ENCODE data around the gene EFNA2.
A peak's percentile ranks its signal among the peaks of the same experiment; 100 is the strongest.

Gene EFNA2

DNA sequence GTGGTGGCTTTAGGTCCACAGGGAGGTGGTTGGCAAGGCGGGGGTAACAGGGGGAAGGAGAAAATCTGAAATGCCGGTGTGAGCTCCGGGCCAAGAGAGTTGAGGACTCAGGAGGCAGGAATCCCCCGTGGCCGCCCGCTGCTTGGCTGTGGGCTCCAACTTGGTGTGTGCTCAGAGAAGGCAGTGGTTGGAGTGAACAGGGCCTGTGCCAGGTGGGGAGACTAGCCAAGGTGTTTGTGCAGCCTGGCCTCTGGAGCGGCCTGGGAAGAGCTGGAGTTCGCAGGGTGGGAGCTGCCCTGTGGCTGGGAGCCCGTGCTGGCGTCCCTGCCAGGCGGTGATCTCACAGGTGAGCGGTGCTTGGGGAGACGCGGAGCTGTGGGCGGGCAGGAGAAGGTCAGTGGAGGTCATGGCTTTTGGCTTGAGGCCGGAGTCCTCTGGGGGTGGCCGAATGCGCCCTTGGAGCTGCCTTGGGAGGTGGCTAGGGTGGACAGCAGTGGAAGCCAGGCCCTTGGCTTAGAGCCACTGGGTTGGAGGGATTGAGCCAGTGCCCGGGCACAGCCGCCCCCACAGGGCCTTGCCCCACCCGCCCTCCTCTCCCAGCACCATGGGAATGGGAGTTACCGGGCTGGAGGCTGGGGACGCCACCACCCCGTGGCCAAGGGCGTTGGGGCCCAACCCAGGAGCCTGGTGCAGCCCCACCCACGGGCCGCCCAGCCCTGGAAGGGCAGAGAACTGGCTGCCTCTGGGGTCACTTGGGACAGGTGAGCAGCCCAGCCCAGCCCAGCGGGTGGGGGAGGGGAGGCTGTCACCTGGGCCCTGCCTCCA lies 23.7 kb upstream of the EFNA2 start:
- no peaks in the 10 kb centered on the region; the same call in 1 of the 2 replicates for H3K36me3 ChIP-seq (ENCODE audit: insufficient read depth, low read length)
- peaks cover 22% of the 10 kb centered on the region for H3K4me1 ChIP-seq (ENCODE audit: insufficient read depth, low read length)
- H3K9ac ChIP-seq (ENCODE audit: low read depth, low read length), result peak overlapping the region; percentile 70
- H3K9me3 ChIP-seq (ENCODE audit: control insufficient read depth, insufficient read depth, low read length), result no peaks in the 10 kb centered on the region

DNA sequence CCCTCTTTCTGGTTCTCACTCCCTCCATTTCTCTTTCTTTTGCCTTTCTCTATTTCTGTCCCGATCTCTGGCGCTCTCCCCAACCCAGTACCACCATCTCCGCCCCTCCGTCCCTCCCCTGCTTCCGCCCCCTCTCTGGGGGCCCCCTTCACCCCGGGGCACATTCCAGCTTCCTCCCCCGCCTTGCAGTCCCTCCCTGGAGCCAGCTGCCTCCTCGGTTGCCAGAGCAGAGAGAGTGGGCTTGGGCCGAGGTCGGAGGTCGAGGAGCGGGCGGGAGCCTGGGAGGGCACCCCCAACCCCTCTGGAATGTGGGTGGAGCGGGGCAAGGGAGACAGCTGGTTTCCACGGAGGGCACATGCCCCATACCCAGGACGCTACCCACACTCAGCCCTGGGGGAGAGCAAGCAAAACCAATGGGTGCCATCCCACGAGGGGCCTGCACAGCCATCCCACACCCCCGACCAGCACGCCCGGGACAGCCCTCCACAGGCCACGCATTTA lies 23.0 kb upstream of the EFNA2 start:
- Histone ChIP-seq H3K4me1 (ENCODE audit: insufficient read depth, low read length) (peaks cover 22% of the 10 kb centered on the region), H3K36me3 (ENCODE audit: insufficient read depth, low read length) (no peaks in the 10 kb centered on the region; the same call in 1 of the 2 replicates), H3K9ac (ENCODE audit: low read depth, low read length) (peak overlapping the region; percentile 70), H3K9me3 (ENCODE audit: control insufficient read depth, insufficient read depth, low read length) (no peaks in the 10 kb centered on the region)

DNA sequence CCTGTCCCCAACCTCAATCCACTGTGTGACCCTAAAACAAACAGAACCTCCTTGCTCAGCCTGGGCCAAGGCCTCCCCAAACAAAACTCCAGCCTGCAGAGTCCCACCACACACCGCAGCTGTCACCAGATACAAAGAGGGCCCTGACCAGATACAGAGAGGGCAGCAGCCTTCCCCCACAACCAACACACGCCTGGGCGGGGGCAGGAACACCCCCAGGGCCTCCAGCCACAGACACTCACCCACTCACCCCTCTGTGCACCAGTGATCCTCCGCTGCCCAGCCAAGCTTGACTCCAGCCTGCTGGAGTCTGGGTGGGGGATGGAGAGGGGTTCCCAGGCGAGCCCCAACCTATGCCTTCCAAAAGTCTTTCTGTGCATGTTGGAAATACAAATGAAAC lies 22.5 kb upstream of the EFNA2 start:
- no peaks in the 10 kb centered on the region for H3K9me3 ChIP-seq (ENCODE audit: control insufficient read depth, insufficient read depth, low read length)
- H3K9ac ChIP-seq (ENCODE audit: low read depth, low read length), result no peak overlapping the region
- peaks cover 22% of the 10 kb centered on the region for H3K4me1 ChIP-seq (ENCODE audit: insufficient read depth, low read length)
- H3K36me3 ChIP-seq (ENCODE audit: insufficient read depth, low read length), result no peaks in the 10 kb centered on the region; the same call in 1 of the 2 replicates

DNA sequence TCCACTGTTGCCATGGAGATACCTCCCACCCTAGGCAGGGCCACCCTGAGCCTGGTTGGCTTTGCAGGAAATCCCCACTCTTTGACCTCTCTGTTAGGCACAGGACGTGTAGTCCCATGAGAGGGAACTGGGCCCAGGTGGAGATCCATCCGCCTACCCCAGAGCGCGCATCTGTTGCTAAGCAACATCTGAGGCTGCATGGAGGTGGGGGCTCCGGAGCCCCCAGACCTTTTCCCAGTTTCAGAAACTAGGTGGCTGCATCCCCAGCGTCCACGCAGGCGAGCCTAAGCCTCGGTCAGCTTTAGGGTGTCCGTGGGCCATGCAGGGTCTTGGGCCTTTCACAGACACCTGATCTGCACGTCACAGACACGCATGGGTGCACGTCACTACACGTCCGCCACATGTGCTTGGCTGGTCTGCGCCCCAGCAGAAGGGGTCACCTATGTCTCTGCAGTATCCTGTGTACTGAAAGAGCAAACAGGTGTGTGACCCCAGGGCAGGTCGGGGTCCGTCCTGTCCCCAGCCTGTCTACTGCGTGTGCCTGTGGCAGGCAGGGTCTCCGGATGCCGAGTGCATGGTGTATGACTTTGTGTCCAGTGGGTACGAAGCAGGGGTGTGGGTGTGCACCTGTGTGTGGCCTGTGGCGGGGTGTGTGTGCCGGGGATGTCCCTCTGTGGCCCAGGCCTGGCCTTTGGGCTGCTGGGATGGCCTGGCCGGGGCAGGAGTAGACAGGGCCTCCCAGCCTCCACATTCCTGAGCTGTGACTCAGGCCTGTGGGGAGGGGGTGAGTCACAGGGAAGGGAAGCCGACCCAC lies 20.7 kb upstream of the EFNA2 start:
- Histone ChIP-seq H3K36me3 (ENCODE audit: insufficient read depth, low read length) (no peaks in the 10 kb centered on the region; the same call in 1 of the 2 replicates), H3K9ac (ENCODE audit: low read depth, low read length) (peak overlapping the region; percentile 7; the same call in 1 of the 2 replicates), H3K4me1 (ENCODE audit: insufficient read depth, low read length) (peaks cover 20% of the 10 kb centered on the region), H3K9me3 (ENCODE audit: control insufficient read depth, insufficient read depth, low read length) (no peaks in the 10 kb centered on the region)

DNA sequence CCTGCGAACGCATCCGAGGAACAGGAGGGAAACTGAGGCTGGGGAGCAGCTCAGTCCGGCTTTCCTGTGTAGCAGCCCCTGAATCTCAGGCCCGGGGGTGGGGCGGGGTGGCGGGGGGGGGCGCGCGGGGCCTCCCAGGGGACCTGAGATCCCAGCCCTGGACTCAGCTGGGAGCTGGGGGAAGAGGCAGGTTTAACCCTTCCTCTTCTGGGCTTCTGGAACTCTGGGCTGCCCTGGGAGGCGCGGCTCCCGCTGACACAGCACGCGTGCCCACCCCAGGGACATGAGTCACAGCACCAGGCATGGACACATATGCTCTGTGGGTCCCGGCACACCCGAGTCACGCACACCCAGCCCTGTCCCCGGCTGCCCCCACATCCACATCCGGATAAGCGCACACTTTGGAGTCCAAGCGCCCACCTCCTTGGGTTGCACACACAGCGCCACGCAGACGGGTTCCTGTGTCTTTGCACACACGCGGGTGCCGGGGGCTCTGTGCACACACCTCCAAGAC lies 20.0 kb upstream of the EFNA2 start:
- peaks cover 19% of the 10 kb centered on the region for H3K4me1 ChIP-seq (ENCODE audit: insufficient read depth, low read length)
- no peaks in the 10 kb centered on the region for H3K9me3 ChIP-seq (ENCODE audit: control insufficient read depth, insufficient read depth, low read length)
- peak overlapping the region; percentile 50 for H3K9ac ChIP-seq (ENCODE audit: low read depth, low read length)
- H3K36me3 ChIP-seq (ENCODE audit: insufficient read depth, low read length), result peaks cover 3% of the 10 kb centered on the region

DNA sequence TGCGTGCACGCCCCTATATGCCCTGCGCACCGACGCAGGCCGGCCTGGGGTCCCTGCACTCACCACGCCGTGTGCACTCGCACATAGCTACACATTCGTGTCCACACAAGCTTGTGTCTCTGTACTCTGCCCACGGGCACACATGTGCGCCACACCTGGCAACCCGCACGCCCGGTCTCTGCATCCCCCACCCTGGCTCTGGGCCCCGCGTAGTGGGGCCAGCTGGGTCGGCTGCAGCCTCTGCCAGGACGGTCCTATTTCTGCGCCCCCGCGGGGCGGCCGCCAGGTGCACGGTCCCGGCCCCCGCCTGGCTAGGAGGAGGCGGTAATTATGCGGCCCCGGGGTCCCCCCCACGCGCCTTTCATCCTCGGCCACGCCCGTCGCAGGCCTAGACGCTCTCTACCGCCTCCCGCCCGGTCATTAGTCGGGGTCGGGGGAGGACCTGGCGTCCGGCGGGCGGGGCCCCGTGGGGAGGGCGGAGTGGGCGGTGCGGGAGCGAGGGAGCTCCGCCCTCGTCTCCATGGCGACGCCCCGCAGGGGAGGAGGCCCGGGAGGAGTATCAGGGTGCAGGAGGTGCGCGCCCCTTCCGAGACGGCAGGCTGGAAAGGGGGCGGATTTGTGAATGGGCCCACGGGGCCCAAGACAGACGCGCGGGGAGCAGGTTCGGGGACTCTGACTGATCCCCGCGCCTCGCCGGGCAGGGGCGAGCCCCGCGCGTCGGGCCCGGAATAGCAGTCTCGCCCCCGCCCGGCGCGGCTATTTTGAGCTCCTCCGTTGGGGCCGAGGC lies 19.4 kb upstream of the EFNA2 start:
- H3K4me1 ChIP-seq (ENCODE audit: insufficient read depth, low read length), result peaks cover 19% of the 10 kb centered on the region

DNA sequence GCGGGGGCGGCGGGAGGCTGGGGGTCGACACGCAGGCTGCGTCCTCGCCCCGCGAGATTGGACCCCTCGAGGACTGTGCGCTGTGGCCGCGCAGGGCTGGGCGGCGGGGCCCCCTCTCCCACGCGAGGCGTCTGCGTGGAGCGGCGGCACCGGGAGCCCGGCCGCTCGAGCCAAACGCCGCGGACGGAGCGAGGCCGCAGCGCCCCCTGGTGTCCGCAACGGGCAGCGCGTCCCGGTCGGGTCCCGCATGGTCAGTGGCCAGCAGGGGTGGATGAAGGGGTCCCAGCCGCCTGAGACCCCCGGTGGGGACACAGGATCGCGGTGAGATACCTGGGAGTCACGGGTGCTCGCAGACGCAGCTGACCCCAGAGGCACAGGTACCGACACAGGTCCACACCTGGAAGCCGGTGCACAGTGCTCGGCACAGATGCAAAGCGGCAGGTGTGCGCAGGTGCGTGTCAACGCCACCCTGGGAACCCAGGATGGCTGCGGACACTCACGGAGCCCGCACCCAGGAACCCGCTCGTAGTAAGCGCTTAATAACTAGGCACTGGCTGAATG lies 18.7 kb upstream of the EFNA2 start:
- Histone ChIP-seq H3K36me3 (ENCODE audit: insufficient read depth, low read length) (peaks cover 13% of the 10 kb centered on the region), H3K9me3 (ENCODE audit: control insufficient read depth, insufficient read depth, low read length) (no peaks in the 10 kb centered on the region), H3K4me1 (ENCODE audit: insufficient read depth, low read length) (peaks cover 19% of the 10 kb centered on the region), H3K9ac (ENCODE audit: low read depth, low read length) (peak overlapping the region; percentile 61)

More for the DNA sequence above, 19.4 kb upstream of the EFNA2 start:
- H3K9ac ChIP-seq (ENCODE audit: low read depth, low read length), result peak overlapping the region; percentile 61
- H3K9me3 ChIP-seq (ENCODE audit: control insufficient read depth, insufficient read depth, low read length), result no peaks in the 10 kb centered on the region
- peaks cover 9% of the 10 kb centered on the region for H3K36me3 ChIP-seq (ENCODE audit: insufficient read depth, low read length)

DNA sequence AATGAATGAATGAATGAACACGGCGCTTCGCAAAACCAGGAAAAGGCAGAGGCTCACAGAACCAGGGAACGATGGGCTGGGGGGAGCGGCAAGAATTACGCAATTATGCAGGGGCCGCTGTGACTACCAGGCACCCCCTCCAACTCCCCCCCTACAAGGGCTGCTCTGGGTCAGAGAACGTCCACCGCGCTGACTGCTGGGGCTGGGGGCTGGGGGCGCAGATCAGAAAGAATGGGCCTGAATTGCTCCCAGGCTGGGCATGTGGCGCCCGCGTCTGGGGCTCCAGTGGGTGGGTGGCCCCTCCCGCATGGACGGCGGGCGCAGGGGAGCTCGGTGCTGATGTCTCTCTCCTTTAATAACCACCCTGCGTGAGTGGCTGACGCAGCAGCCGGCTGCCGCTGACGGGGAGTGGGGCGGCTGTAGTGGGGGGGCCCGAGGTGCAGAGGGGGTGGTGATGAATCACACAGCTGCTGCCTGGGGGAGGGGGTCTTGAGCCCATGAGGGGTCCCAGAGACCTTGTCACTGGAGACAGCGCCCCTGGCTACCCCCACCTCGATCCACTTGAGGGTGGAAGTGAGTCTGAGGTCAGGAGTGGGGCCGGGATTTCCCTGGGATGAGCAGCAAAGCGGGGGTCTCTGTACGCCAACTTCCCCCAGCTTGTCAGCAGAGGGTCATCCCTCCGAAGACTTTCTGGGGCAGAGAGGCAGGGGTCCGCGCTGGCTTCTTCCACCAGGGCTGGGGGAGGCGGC lies 18.0 kb upstream of the EFNA2 start:
- Histone ChIP-seq H3K36me3 (ENCODE audit: insufficient read depth, low read length) (peaks cover 19% of the 10 kb centered on the region), H3K9ac (ENCODE audit: low read depth, low read length) (peak overlapping the region; percentile 61; the same call in 1 of the 2 replicates), H3K4me1 (ENCODE audit: insufficient read depth, low read length) (peaks cover 19% of the 10 kb centered on the region), H3K9me3 (ENCODE audit: control insufficient read depth, insufficient read depth, low read length) (no peaks in the 10 kb centered on the region)

DNA sequence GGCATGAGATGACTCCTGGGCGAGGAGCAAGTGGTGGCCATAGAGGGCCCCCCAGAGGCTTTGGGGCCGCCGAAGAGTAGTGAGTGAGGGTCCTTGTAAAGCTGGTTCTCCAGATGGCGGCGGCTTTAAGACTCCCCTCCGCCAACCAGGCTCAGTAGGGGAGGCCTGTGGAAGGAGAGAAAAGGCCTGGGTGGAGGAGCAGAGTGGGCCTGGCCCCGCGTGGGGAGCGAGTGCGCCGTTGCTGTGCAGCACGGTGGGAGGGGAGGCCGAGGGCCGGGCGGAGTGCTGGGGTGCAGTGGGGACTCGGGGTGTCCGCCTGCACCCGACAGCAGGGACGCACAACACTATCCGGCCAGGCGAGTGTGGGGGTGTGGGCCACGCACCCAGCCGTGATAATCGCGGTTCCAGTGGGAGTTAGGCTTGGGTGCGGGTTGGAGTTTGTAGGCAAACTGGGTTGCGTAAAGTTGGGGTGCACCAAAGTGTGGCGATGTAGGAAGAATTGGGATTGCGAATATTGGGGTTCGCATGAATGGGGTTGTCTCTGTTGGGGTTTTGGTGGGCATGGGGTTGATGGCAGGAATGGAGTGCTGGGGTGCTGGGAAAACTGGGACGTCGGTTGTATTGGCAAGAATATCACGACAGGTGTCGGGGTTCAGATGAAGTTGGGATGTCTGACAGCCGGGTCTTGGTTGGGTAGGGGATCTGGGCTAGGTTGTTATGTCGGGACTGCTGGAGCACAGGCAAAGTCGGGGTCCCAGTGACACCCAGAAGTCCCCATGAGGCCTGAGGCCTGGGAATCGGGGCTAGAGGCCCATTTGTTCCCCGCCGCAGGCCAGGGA lies 17.2 kb upstream of the EFNA2 start:
- H3K4me1 ChIP-seq (ENCODE audit: insufficient read depth, low read length), result peaks cover 13% of the 10 kb centered on the region
- peaks cover 24% of the 10 kb centered on the region for H3K36me3 ChIP-seq (ENCODE audit: insufficient read depth, low read length)
- H3K9ac ChIP-seq (ENCODE audit: low read depth, low read length), result peak overlapping the region; percentile 61; the same call in 1 of the 2 replicates

DNA sequence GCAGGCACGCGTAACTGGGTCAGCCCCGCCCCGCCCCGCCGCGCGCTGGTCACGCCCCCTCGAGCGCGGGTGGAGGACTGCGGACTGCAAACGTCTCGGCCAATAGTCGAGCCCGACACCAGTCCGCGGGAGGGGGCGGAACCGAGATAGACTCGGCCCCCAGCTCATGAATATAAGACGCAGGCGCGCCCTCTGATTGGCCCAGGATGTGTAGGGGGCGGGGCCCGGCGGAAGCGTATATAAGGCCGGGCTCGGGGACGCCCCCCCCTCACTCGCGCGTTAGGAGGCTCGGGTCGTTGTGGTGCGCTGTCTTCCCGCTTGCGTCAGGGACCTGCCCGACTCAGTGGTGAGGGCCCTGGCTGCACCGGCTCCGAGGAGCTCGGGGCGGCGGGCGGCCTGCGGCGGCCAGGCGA lies 16.6 kb upstream of the EFNA2 start, which contains the start of gene CIRBP:
Gene CIRBP, plus strand, starts transcription at position 268 of the 413 bp plus-strand sequence. CDS start 1,602 bp downstream, outside the sequence.
- Histone ChIP-seq H3K36me3 (ENCODE audit: insufficient read depth, low read length) (peaks cover 24% of the 10 kb centered on the region), H3K9me3 (ENCODE audit: control insufficient read depth, insufficient read depth, low read length) (no peaks in the 10 kb centered on the region), H3K9ac (ENCODE audit: low read depth, low read length) (peak within 1 kb of the TSS; percentile 100), H3K4me1 (ENCODE audit: insufficient read depth, low read length) (peaks cover 13% of the 10 kb centered on the region)

More for the DNA sequence above, 17.2 kb upstream of the EFNA2 start:
- H3K9me3 ChIP-seq (ENCODE audit: control insufficient read depth, insufficient read depth, low read length), result no peaks in the 10 kb centered on the region

DNA sequence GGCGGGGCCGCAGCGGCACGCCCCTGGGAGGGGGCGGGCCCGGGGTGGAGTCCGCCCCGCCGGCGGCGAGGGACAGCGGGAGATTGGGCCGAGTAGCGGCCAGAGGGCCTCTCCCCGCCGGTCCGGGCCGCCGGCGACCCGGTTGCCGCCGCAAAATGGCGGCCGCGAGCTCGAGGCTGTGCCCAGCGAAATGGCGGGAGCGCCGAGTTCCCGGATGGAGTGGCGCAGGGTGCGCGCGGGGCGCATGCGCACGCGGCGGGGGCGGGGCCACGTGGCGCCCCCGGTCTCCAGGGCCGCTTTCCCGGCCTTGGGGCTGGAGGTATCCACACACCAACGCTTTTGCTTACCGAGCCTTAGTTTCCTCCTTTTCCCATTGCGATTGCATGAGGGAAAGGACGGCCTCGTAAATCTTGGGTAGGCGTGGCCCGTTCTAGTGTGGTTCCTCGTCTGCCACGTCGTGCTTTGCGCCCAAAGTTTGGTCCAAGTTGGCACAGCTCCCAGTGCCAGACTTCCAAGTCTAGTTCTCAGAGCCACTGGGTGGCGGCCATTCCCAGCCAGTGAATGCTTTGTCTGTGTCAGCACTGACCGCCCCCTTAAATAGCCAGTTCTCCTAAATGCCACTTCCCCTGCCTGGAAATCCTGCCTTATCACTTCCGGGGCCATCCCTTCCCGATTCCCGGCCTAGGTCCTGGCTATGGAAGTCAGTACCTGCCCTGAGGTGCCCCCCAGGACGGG lies 16.0 kb upstream of the EFNA2 start:
- H3K4me1 ChIP-seq (ENCODE audit: insufficient read depth, low read length), result peaks cover 11% of the 10 kb centered on the region
- peaks cover 24% of the 10 kb centered on the region for H3K36me3 ChIP-seq (ENCODE audit: insufficient read depth, low read length)
- peak overlapping the region; percentile 100 for H3K9ac ChIP-seq (ENCODE audit: low read depth, low read length)
- H3K9me3 ChIP-seq (ENCODE audit: control insufficient read depth, insufficient read depth, low read length), result no peaks in the 10 kb centered on the region

Data from ES-I3 (cell line).